GM04503 (cell line): ENCODE results near the gene CTSW.
A peak's percentile ranks its signal among the peaks of the same experiment; 100 is the strongest.

Experiments used
- DNase-seq: peaks from one replicate; pipeline ENCODE4 v3.0.0-alpha.2; 2012; ENCODE audit warnings: low read depth

Gene CTSW

GRCh38 chr11:65903715-65904114 lies 24.1 kb downstream of the CTSW start:
- DNase-seq = no peak

- no peak for DNase-seq
Measured at GRCh38 chr11:65906602-65907001, 27.0 kb downstream of the CTSW start.

- DNase-seq = no peak
Measured at GRCh38 chr11:65907878-65908277, 28.2 kb downstream of the CTSW start.

GRCh38 chr11:65911682-65912568 lies 32.3 kb downstream of the CTSW start:
- DNase-seq = peak; percentile 69

GRCh38 chr11:65912845-65913244 lies 33.2 kb downstream of the CTSW start:
- DNase-seq = peak; percentile 53

- DNase-seq = no peak
Measured at GRCh38 chr11:65915101-65915820, 35.6 kb downstream of the CTSW start.

- peak; percentile 95 for DNase-seq
Measured at GRCh38 chr11:65915821-65916251, 36.2 kb downstream of the CTSW start.

GRCh38 chr11:65916391-65916790 lies 36.8 kb downstream of the CTSW start:
- no peak for DNase-seq

- DNase-seq = no peak
Measured at GRCh38 chr11:65917077-65917433, 37.4 kb downstream of the CTSW start.

GRCh38 chr11:65917434-65918210 lies 38.0 kb downstream of the CTSW start:
- no peak for DNase-seq

GRCh38 chr11:65918211-65919140 lies 38.8 kb downstream of the CTSW start, which contains the start of gene C11orf68:
Gene C11orf68 (minus strand): TSS chr11:65919062. CDS start chr11:65919031, 31 bp downstream.
- DNase-seq = no peak

- peak; percentile 79 for DNase-seq
Measured at GRCh38 chr11:65919141-65919572, 39.5 kb downstream of the CTSW start, which contains the start of gene DRAP1. Gene DRAP1 (plus strand): TSS chr11:65919426. CDS start chr11:65919502, 76 bp downstream.

GRCh38 chr11:65919573-65920371 lies 40.1 kb downstream of the CTSW start:
- no peak for DNase-seq

GRCh38 chr11:65920372-65920802 lies 40.8 kb downstream of the CTSW start:
- DNase-seq = no peak

GRCh38 chr11:65921033-65921555 lies 41.5 kb downstream of the CTSW start:
- DNase-seq = no peak

GRCh38 chr11:65921876-65922275 lies 42.2 kb downstream of the CTSW start:
- no peak for DNase-seq

- no peak for DNase-seq
Measured at GRCh38 chr11:65922565-65922964, 42.9 kb downstream of the CTSW start.

- DNase-seq = no peak
Measured at GRCh38 chr11:65925397-65925796, 45.8 kb downstream of the CTSW start.

- DNase-seq = no peak
Measured at GRCh38 chr11:65927904-65928397, 48.3 kb downstream of the CTSW start.

- DNase-seq = no peak
Measured at GRCh38 chr11:65928667-65929066, 49.0 kb downstream of the CTSW start.
